HepG2 (cell line): ENCODE data around the gene PRSS38.

Experiments
- ADNP ChIP-seq: sonication (generic); formaldehyde crosslinking; IDR thresholded peaks from 2 replicates; pipeline ENCODE4 v1.4.0; 2020; ENCODE audit warnings: missing genetic modification reagents
- EP300 ChIP-seq, 3 experiments: sonication (generic) in 1 of 3; formaldehyde crosslinking in 1 of 3; IDR thresholded peaks; 2 replicates each; pipeline versions ENCODE4 v1.5.1 to v1.6.1; 2011 to 2020; ENCODE audit warnings: low read depth in 2 of 3, low read length in 2 of 3, borderline replicate concordance in 1 of 3, improper control_type of control experiment in 1 of 3, mild to moderate bottlenecking in 1 of 3, missing genetic modification reagents in 1 of 3, moderate library complexity in 1 of 3
- FOXC1 ChIP-seq: sonication (generic); formaldehyde crosslinking; IDR thresholded peaks from 2 replicates; pipeline ENCODE4 v1.8.0; 2022; ENCODE audit warnings: mild to moderate bottlenecking, missing genetic modification reagents, borderline replicate concordance
- HIVEP1 ChIP-seq: sonication (generic); formaldehyde crosslinking; IDR thresholded peaks from 2 replicates; pipeline ENCODE4 v1.4.0; 2020; ENCODE audit warnings: mild to moderate bottlenecking, missing genetic modification reagents
- KDM1A ChIP-seq: IDR thresholded peaks from 2 replicates; pipeline ENCODE4 v1.6.1; 2016; ENCODE audit warnings: missing compliant biosample characterization
- POLR2A ChIP-seq, 2 experiments: IDR thresholded peaks; 2 replicates each; pipeline ENCODE4 v1.6.1; 2011; ENCODE audit warnings: low read depth in 2 of 2, low read length in 2 of 2, mild to moderate bottlenecking in 1 of 2, moderate library complexity in 1 of 2; ENCODE audit not compliant: insufficient read depth in 1 of 2
- RAD21 ChIP-seq: fragments of 450-650 bp; formaldehyde crosslinking; IDR thresholded peaks from 2 replicates; pipeline ENCODE4 v1.5.0; 2020; ENCODE audit warnings: mild to moderate bottlenecking
- RELA ChIP-seq: sonication (generic); formaldehyde crosslinking; IDR thresholded peaks from 2 replicates; pipeline ENCODE4 v1.4.0; 2020; ENCODE audit warnings: missing genetic modification reagents
- UBTF ChIP-seq: sonication (generic); formaldehyde crosslinking; IDR thresholded peaks from 2 replicates; pipeline ENCODE4 v1.4.0; 2020; ENCODE audit warnings: mild to moderate bottlenecking, missing genetic modification reagents
- ZNF143 ChIP-seq: sonication (generic); formaldehyde crosslinking; IDR thresholded peaks from 2 replicates; pipeline ENCODE4 v1.4.0; 2020; ENCODE audit warnings: missing genetic modification reagents
- ZNF274 ChIP-seq: sonication (generic); formaldehyde crosslinking; IDR thresholded peaks from 2 replicates; pipeline ENCODE4 v1.5.1; 2020; ENCODE audit warnings: mild to moderate bottlenecking, missing genetic modification reagents
- ZNF33A ChIP-seq: sonication (generic); formaldehyde crosslinking; IDR thresholded peaks from 2 replicates; pipeline ENCODE4 v1.5.1; 2020; ENCODE audit warnings: missing genetic modification reagents, mild to moderate bottlenecking, moderate library complexity, borderline replicate concordance
- ZNF740 ChIP-seq: sonication (generic); formaldehyde crosslinking; IDR thresholded peaks from 2 replicates; pipeline ENCODE4 v1.4.0; 2020; ENCODE audit warnings: missing genetic modification reagents
- ZNF766 ChIP-seq: sonication (generic); formaldehyde crosslinking; IDR thresholded peaks from 2 replicates; pipeline ENCODE4 v1.5.0; 2020; ENCODE audit warnings: missing genetic modification reagents, borderline replicate concordance

- TF ChIP-seq ZNF33A (CRISPR knock-in tag) (no peak), ZNF143 (CRISPR knock-in tag) (no peak), RELA (no peak), ZNF274 (CRISPR knock-in tag) (no peak), POLR2A (IDR thresholded peaks at IDR 0.05; ENCODE audit: insufficient read depth in 1 of 2, low read depth in 2 of 2, low read length in 2 of 2) (no peak), ZNF766 (CRISPR knock-in tag) (no peak), FOXC1 (CRISPR knock-in tag) (no peak), RAD21 (CRISPR knock-in tag) (no peak), UBTF (CRISPR knock-in tag) (no peak), ZNF740 (CRISPR knock-in tag) (no peak), EP300 (IDR thresholded peaks at IDR 0.05; ENCODE audit: low read depth in 2 of 2, low read length in 2 of 2) (no peak), EP300 (CRISPR knock-in tag; IDR thresholded peaks at IDR 0.05; ENCODE audit: borderline replicate concordance) (no peak), HIVEP1 (CRISPR knock-in tag) (no peak), KDM1A (CRISPR knock-in tag) (no peak), ADNP (CRISPR knock-in tag) (no peak)
Observed at GRCh38 chr1:227808566-227808965, 6.9 kb upstream of the PRSS38 start.
